Measurements from ENCODE around the gene HEPACAM.

The HEPACAM gene

GRCh38 chr11:124897674-124898262, 38.1 kb downstream of the HEPACAM start, which contains the start of gene ROBO4:
TSS of gene ROBO4 (minus strand) at chr11:124897865. CDS start at chr11:124897795, 70 bp downstream.
- WGBS (ENCODE audit: insufficient coverage), result 0% methylated on average over 9 of the region's 12 CpGs
- Histone ChIP-seq H3K36me3 (ENCODE audit: control insufficient read depth in 4 of 4, insufficient read depth in 4 of 4, low read length in 3 of 4) (peaks cover 0 to 25% (median 0%) of the 10 kb centered on the region in 4 experiments), H3K27me3 (replicated peaks in 2 of 5; ENCODE audit: control insufficient read depth in 4 of 5, insufficient read depth in 5 of 5, low read length in 4 of 5) (no peaks in the 10 kb centered on the region), H3K27ac (ENCODE audit: insufficient read depth in 1 of 2, low read depth in 1 of 2, low read length in 2 of 2, poor library complexity in 1 of 2, severe bottlenecking in 2 of 2) (peak within 1 kb of the TSS in 1 of 2 experiments; percentile 65), H3K4me3 (ENCODE audit: control insufficient read depth in 1 of 7, extremely low read depth in 1 of 7, insufficient read depth in 4 of 7, low read depth in 2 of 7, low read length in 6 of 7) (peak within 1 kb of the TSS in 6 of 7 experiments; percentile 6 to 74 (median 54)), H3K4me1 (ENCODE audit: control extremely low read depth in 1 of 4, control insufficient read depth in 4 of 4, insufficient read depth in 4 of 4, low read length in 3 of 4) (peaks cover 0 to 55% (median 35%) of the 10 kb centered on the region in 4 experiments), H3K9me3 (ENCODE audit: control extremely low read depth in 1 of 5, control insufficient read depth in 4 of 5, insufficient read depth in 2 of 5, low read depth in 1 of 5, low read length in 4 of 5) (no peaks in the 10 kb centered on the region)
- POLR2A ChIA-PET, result interaction anchor here (0.8 kb wide), 1 partner anchor 16 kb away, joined by 4 read pairs; no protein-coding TSS in a partner anchor
- DNase-seq, result peak in 2 of 3 donors; percentile 68 to 73
- CTCF ChIA-PET, result interaction anchor here (0.7 to 3.5 kb wide), 9 partner anchors 9 to 57 kb away, joined by 3 to 19 read pairs (median 5); partner anchors contain the start of genes CCDC15, HEPN1 and ROBO3

GRCh38 chr11:124896821-124897391, 38.9 kb downstream of the HEPACAM start:
- ChIA-PET CTCF (interaction anchor here (0.8 to 3.5 kb wide), 7 partner anchors 12 to 150 kb away, joined by 3 to 19 read pairs (median 5); partner anchors contain the start of genes CCDC15, HEPN1 and ROBO3), POLR2A (interaction anchor here (0.6 to 0.9 kb wide), 2 partner anchors 11 to 31 kb away, joined by 3 read pairs; no protein-coding TSS in a partner anchor)
- Histone ChIP-seq H3K36me3 (ENCODE audit: control insufficient read depth in 4 of 4, insufficient read depth in 4 of 4, low read length in 3 of 4) (peaks cover 0 to 30% (median 0%) of the 10 kb centered on the region in 4 experiments), H3K27me3 (replicated peaks in 2 of 5; ENCODE audit: control insufficient read depth in 4 of 5, insufficient read depth in 5 of 5, low read length in 4 of 5) (no peaks in the 10 kb centered on the region), H3K4me3 (ENCODE audit: control insufficient read depth in 1 of 7, extremely low read depth in 1 of 7, insufficient read depth in 4 of 7, low read depth in 2 of 7, low read length in 6 of 7) (peak overlapping the region in 5 of 7 experiments; percentile 6 to 74 (median 63)), H3K4me1 (ENCODE audit: control extremely low read depth in 1 of 4, control insufficient read depth in 4 of 4, insufficient read depth in 4 of 4, low read length in 3 of 4) (peaks cover 2 to 62% (median 38%) of the 10 kb centered on the region in 4 experiments), H3K9me3 (ENCODE audit: control extremely low read depth in 1 of 5, control insufficient read depth in 4 of 5, insufficient read depth in 2 of 5, low read depth in 1 of 5, low read length in 4 of 5) (no peaks in the 10 kb centered on the region), H3K27ac (ENCODE audit: insufficient read depth in 1 of 2, low read depth in 1 of 2, low read length in 2 of 2, poor library complexity in 1 of 2, severe bottlenecking in 2 of 2) (peak overlapping the region in 1 of 2 experiments; percentile 65)
- WGBS (ENCODE audit: insufficient coverage), result 19% methylated on average over 9 of the region's 9 CpGs
- DNase-seq, result no peak

- 88% methylated on average over 8 of the region's 16 CpGs for WGBS (ENCODE audit: insufficient coverage)
- ChIA-PET POLR2A (interaction anchor here (0.9 kb wide), 1 partner anchor 32 kb away, joined by 3 read pairs; no protein-coding TSS in a partner anchor), CTCF (interaction anchor here (0.8 to 2.1 kb wide), 3 partner anchors 20 to 150 kb away, joined by 3 to 11 read pairs (median 3); no protein-coding TSS in a partner anchor)
- Histone ChIP-seq H3K27me3 (replicated peaks in 2 of 5; ENCODE audit: control insufficient read depth in 4 of 5, insufficient read depth in 5 of 5, low read length in 4 of 5) (no peaks in the 10 kb centered on the region), H3K9me3 (ENCODE audit: control extremely low read depth in 1 of 5, control insufficient read depth in 4 of 5, insufficient read depth in 2 of 5, low read depth in 1 of 5, low read length in 4 of 5) (no peaks in the 10 kb centered on the region), H3K4me1 (ENCODE audit: control extremely low read depth in 1 of 4, control insufficient read depth in 4 of 4, insufficient read depth in 4 of 4, low read length in 3 of 4) (peaks cover 2 to 62% (median 38%) of the 10 kb centered on the region in 4 experiments), H3K4me3 (ENCODE audit: control insufficient read depth in 1 of 7, extremely low read depth in 1 of 7, insufficient read depth in 4 of 7, low read depth in 2 of 7, low read length in 6 of 7) (peak overlapping the region in 3 of 7 experiments; percentile 63 to 74 (median 67)), H3K27ac (ENCODE audit: insufficient read depth in 1 of 2, low read depth in 1 of 2, low read length in 2 of 2, poor library complexity in 1 of 2, severe bottlenecking in 2 of 2) (peak overlapping the region in 1 of 2 experiments; percentile 65), H3K36me3 (ENCODE audit: control insufficient read depth in 4 of 4, insufficient read depth in 4 of 4, low read length in 3 of 4) (peaks cover 0 to 37% (median 0%) of the 10 kb centered on the region in 4 experiments)
- DNase-seq, result no peak
Observed at GRCh38 chr11:124896071-124896750, 39.6 kb downstream of the HEPACAM start.

GRCh38 chr11:124895471-124895971, 40.3 kb downstream of the HEPACAM start:
- no peaks in the 10 kb centered on the region for H3K9me3 ChIP-seq (ENCODE audit: control extremely low read depth in 1 of 5, control insufficient read depth in 4 of 5, insufficient read depth in 2 of 5, low read depth in 1 of 5, low read length in 4 of 5)
- peaks cover 0 to 42% (median 2%) of the 10 kb centered on the region in 4 experiments for H3K36me3 ChIP-seq (ENCODE audit: control insufficient read depth in 4 of 4, insufficient read depth in 4 of 4, low read length in 3 of 4)
- H3K4me1 ChIP-seq (ENCODE audit: control extremely low read depth in 1 of 4, control insufficient read depth in 4 of 4, insufficient read depth in 4 of 4, low read length in 3 of 4), result peaks cover 2 to 62% (median 38%) of the 10 kb centered on the region in 4 experiments
- DNase-seq, result no peak
- peak overlapping the region in 1 of 2 experiments; percentile 18 for H3K27ac ChIP-seq (ENCODE audit: insufficient read depth in 1 of 2, low read depth in 1 of 2, low read length in 2 of 2, poor library complexity in 1 of 2, severe bottlenecking in 2 of 2)
- WGBS (ENCODE audit: insufficient coverage), result 97% methylated on average over 20 of the region's 20 CpGs
- ChIA-PET POLR2A (interaction anchor here (0.5 to 0.6 kb wide), 2 partner anchors 602 to 986 kb away, joined by 3 read pairs; no protein-coding TSS in a partner anchor), CTCF (interaction anchor here (4.2 to 5.3 kb wide), 2 partner anchors 14 to 19 kb away, joined by 19 to 39 read pairs; no protein-coding TSS in a partner anchor)
- no peak overlapping the region for H3K4me3 ChIP-seq (ENCODE audit: control insufficient read depth in 1 of 7, extremely low read depth in 1 of 7, insufficient read depth in 4 of 7, low read depth in 2 of 7, low read length in 6 of 7)
- H3K27me3 ChIP-seq (replicated peaks in 2 of 5; ENCODE audit: control insufficient read depth in 4 of 5, insufficient read depth in 5 of 5, low read length in 4 of 5), result no peaks in the 10 kb centered on the region

GRCh38 chr11:124894606-124895430, 41.0 kb downstream of the HEPACAM start:
- H3K9me3 ChIP-seq (ENCODE audit: control extremely low read depth in 1 of 5, control insufficient read depth in 4 of 5, insufficient read depth in 2 of 5, low read depth in 1 of 5, low read length in 4 of 5), result no peaks in the 10 kb centered on the region
- H3K36me3 ChIP-seq (ENCODE audit: control insufficient read depth in 4 of 4, insufficient read depth in 4 of 4, low read length in 3 of 4), result peaks cover 0 to 45% (median 2%) of the 10 kb centered on the region in 4 experiments
- H3K4me1 ChIP-seq (ENCODE audit: control extremely low read depth in 1 of 4, control insufficient read depth in 4 of 4, insufficient read depth in 4 of 4, low read length in 3 of 4), result peaks cover 2 to 62% (median 40%) of the 10 kb centered on the region in 4 experiments
- 88% methylated on average over 4 of the region's 4 CpGs for WGBS (ENCODE audit: insufficient coverage)
- peak overlapping the region in 1 of 2 experiments; percentile 22 for H3K27ac ChIP-seq (ENCODE audit: insufficient read depth in 1 of 2, low read depth in 1 of 2, low read length in 2 of 2, poor library complexity in 1 of 2, severe bottlenecking in 2 of 2)
- DNase-seq, result no peak
- no peaks in the 10 kb centered on the region for H3K27me3 ChIP-seq (replicated peaks in 2 of 5; ENCODE audit: control insufficient read depth in 4 of 5, insufficient read depth in 5 of 5, low read length in 4 of 5)
- POLR2A ChIA-PET, result interaction anchor here (0.6 kb wide), 2 partner anchors 985 to 1927 kb away, joined by 3 to 4 read pairs; no protein-coding TSS in a partner anchor
- CTCF ChIA-PET, result interaction anchor here (0.6 to 5.3 kb wide), 3 partner anchors 13 to 98 kb away, joined by 3 to 39 read pairs (median 19); no protein-coding TSS in a partner anchor
- no peak overlapping the region for H3K4me3 ChIP-seq (ENCODE audit: control insufficient read depth in 1 of 7, extremely low read depth in 1 of 7, insufficient read depth in 4 of 7, low read depth in 2 of 7, low read length in 6 of 7)

Data from common myeloid progenitor, CD34-positive (primary cell).